GM03348 (cell line): Measurements from ENCODE around the gene CD8B.

ENCODE experiments used
- DNase-seq: peaks from one replicate; pipeline ENCODE4 v3.0.0; 2012; ENCODE audit warnings: low spot score

CD8B gene

DNA sequence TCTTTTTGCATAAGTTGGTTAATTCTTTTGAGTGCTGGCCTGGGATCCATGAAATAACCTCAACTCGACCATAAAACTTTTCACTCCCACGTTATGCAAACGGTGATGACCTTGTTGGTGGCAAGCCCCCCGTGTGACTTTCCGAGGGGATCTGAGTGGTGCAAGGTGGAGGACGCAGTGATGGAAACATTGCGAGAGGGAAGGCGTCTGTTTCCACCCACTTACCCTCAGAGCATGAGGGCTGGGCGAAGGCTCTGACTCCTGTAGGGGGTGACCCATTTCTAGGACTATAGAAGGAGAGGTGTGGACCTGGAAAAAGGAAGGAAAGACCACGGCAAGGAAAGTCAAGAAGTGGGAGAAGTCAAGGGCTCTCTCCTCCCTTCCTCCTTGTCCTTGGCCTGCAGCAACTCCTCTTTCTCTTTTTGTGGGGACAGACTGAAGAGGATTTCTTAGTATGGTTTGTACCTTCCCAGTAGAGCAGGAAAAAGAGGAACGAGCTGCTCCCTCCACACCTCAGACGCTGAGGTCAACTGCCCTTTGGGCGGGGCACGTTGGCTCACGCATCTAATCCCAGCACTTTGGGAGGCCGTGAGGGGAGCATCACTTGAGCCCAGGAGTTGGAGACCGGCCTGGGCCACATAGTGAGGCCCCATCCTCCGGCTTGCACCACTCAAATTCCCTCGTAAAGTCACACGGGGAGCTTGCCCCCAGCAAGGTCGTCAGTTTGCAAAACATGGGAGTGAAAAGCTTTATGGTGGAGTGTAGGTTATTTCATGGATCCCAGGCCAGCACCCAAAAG is 55.4 kb downstream of the CD8B start:
- DNase-seq = no peak

DNA sequence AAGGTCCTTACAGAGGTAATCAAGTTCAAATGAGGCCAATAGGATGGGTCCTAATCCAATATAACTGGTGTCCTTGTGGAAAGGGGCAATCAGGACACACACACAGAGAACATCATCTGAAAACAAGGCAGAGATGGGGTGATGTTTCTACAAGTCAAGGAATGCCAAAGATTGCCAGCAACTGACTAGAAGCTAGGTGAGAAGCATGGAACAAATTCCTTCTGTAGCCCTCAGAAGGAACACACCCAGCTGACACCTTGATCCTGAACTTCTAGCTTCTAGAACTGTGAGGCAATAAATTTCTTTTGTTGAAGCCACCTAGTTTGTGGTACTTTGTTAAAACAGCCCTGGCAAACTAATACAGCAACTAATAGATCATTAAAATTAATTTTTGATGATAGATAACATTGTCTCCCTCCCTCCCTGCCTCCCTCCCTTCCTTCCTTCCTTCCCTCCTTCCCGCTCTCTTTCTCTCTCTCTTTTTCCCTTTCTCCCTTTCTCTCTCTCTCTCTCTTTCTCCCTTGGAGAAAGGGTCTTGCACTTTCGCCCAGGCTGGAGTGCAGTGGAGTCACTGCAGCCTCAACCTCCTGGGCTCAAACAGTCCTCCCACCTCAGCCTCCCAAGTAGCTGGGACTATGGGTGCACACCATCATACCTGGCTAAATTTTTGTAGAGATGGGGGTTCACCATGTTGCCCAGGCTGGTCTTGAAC is 60.7 kb downstream of the CD8B start:
- no peak for DNase-seq

DNA sequence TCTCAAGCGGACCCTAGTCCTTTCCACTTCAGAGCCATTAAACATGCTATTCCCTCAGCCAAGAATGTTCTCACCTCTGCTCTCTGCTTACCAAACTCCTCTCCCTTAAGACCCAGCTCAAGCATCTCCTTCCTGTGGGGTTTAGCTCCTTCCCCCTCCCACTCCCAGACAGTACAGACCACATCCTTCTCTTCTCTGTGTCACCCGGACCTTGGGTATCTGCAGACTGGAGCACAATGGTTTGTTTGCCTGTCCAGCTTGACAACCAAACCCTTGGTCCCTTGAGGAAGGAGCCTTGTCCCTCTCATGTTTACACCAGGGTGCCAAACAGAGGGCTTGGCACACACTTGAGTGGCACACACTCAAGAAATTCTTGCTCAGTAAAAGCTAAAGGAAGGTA is 66.8 kb downstream of the CD8B start:
- DNase-seq = no peak

DNA sequence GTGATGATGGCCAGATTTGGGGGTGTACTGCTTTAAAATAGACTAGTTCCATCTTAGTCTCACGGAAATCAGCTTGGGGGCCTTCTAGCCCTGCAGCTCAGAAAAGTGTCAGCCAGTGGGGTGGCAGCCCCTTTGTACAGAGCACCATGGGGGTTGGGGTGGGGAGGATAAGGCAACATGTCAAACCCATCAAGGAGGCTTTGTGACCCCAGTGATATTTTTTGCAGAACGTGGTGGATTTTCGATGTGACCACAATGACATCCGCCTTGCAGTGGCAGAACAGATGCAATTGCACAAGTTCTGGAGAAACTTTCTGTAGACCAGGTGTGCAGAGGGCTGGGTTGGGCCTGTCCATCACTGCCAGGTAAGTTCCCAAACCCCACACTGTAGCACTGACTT is 67.9 kb downstream of the CD8B start:
- DNase-seq = no peak

DNA sequence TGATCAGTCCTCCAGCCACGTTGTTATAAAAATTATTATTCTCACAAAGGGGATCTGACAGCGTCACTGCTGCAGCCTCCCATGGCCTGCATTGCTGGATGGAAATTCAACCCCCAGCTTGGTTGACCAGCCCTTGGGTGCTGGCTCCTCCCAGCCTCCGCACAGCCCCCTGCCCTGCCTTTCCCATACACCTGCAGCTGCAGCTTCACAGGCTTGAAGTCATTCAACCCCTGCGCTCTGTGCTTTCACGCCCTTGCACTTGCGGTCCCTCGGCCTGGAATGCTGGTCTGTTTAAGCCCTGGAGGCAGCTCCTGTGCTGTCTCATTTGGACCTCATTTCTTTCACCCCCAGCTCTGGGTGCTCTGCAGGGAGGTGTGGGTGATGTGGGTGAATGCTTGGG is 70.1 kb downstream of the CD8B start:
- DNase-seq = no peak

DNA sequence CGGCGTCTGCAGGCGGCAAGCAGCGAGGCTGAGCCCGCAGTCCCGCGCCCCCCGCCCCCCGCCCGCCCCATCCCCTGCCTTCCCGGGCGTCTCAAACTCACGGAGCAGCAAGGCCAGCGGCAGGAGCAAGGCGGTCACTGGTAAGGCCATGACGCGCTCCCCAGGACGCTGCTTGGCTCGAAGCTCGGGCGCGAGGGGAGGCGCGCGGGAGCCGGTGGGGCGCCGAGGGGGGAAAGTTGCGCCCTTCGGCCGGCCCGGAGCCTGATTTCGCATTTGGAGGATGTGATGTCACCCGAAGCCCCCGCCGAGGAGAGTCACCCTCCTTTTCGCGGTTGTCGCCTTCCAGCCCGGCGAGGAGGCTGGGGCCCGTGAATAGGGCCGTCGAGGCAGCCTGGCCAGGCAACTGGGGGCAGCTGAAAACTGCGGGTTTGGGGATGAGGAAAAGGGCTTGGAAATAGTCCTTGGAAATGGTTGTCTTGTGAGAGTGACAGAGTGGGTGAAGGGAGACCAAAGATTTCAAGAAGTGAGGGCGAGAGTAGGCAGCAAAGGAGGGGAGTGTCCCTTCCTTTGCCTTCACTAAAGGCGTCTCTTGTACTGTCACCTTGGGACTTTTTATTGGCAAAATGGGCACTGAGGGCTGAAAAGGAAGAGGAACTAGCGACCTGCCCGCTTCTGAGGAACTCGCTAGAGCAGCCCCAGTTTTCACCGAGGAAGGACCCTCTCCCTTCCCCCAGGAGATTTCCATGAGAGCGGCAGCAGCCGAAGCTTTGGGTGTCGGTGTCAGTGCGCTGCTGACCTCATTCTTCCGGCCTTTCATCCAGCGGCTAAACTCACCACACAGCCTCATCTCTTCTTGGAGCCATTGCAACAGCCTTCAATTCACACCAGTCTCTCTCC is 70.8 kb downstream of the CD8B start, which contains the start of gene CD8A:
CD8A (minus strand) TSS at position 238 of the 897 bp plus-strand sequence; CDS start at position 150, 88 bp downstream.
- peak; percentile 54 for DNase-seq

DNA sequence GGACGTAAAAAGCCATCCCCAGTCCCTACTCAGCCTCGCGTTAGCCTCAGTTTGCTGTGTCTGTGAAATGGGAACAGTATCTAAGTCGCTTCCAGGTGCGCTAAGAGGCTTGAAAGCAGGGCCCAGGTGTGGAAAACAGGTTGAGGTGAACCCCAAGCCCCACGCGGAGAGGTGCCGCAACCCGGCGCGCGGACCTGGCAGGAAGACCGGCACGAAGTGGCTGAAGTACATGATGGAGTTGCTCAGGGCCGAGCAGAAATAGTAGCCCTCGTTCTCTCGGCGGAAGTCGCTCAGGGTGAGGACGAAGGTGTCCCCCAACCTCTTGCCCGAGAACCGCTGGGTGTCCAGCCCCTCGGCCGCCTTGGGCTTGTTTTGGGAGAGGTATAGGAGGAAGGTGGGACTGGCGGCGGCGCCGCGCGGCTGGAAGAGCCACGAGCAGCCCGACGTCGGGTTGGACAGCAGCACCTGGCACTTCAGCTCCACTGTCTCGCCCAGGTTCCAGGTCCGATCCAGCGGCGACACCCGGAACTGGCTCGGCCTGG is 71.5 kb downstream of the CD8B start:
- no peak for DNase-seq

DNA sequence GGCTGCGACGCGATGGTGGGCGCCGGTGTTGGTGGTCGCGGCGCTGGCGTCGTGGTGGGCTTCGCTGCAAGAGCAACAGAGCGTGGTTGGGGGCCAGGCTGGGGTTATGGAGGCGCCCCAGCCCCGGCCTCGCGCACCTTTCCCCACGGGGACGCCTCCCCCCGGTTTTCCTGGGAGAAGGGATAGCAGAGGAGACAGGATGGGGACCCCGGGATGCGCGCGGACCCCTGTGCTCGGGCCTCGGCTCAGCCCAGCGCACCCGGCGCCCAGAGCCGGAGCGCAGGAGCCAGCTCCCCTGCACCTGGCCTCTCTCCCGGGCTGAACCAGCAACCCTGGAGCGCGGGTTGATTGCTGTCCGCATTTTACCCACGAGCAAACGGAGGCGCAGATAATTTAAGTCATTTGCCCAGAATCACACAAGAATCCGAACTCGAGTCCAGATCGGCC is 72.0 kb downstream of the CD8B start:
- no peak for DNase-seq

DNA sequence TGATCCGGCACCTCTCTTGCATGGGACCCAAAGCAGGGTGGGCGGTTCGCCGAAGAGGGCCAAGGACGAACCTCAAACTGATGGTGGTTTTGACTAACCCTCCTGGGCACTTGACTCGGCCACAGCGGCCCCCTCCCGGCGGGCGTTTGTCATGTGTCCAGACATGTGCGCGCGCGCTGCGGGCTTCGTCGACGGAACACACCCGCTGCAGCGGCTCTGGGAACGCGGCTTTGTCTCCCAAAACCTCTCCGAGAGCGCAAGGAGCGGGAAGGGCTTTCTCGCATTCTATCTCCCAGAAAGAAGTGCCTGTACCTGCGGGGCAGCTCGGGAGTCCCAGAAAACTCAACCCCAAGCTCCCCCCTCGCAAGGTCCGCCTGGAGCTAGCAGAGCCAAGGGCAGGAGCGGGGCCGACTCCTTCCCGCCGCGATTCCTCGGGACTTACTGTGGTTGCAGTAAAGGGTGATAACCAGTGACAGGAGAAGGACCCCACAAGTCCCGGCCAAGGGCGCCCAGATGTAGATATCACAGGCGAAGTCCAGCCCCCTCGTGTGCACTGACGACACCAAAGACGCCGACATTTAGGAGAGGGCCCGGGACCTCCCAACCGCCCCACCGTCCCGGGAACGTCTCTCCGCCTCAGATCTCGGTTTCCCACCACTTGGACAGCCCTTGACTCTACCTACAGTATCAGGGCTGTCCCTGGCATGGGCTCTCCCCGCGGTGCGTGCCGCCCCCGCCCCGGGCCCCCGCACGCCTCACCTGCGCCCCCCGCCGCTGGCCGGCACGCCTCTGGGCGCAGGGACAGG is 72.6 kb downstream of the CD8B start:
- DNase-seq = peak; percentile 15

DNA sequence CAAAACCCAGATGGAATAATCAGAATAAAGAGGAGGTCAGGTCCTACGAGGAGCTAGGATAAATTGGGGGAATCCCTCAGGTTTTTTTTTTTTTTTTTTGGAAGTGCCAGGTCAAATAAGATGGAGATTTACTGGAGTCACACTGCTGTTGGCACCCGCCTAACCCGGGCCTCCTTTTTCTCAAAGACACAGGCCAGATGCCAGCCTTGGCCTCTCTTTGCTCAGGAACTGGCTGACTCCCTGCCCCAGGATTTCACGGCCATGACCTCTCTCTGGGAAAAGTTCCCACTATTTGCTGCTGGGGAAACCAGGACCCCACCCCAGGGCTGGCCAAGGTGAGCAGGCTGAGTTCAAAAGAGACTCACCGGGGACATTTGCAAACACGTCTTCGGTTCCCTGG is 73.5 kb downstream of the CD8B start:
- DNase-seq = no peak

DNA sequence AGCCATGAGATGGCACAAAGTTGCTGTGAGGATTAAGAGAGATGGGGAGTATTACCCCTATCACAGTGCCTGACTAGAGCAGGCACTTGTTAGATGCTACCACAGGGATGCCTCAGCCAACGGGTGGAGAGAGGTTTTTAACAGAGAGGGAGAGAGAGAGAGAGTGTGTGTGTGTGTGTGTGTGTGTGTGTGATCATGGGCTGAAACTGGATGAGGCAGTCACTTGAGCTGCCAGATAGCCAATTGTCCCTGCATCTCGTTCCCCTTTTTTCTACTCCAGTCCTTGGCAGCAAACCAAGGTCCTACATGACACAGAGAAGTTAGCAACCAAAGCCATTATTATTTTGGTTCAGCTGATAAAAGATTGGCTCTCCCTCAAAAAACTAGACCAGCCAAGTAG is 74.0 kb downstream of the CD8B start:
- no peak for DNase-seq

DNA sequence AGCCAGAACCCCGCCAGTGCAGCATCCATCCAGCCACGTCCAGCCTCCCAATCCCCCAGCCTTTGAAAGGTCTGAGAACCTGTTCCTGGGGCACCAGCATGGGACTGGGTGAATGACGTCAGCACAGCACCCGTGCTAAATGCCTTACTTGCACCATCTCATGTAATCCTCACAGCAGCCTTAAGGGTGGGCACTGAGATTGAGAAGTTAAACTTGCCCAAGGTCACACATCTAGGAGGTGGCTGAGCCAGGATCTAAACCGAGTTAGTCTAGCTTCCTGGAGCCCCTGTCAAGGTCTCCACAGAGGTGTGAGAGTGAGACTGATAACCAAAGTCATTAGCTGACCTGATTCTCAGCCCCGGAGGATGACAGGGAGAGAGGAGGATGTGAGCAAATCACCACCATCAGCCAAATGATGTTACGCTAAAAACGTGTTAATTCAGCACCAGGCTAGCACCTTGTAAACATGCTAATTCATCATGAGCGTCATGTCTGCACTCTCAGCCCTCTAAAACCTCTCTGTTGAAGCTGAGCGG is 75.6 kb downstream of the CD8B start:
- DNase-seq = no peak

DNA sequence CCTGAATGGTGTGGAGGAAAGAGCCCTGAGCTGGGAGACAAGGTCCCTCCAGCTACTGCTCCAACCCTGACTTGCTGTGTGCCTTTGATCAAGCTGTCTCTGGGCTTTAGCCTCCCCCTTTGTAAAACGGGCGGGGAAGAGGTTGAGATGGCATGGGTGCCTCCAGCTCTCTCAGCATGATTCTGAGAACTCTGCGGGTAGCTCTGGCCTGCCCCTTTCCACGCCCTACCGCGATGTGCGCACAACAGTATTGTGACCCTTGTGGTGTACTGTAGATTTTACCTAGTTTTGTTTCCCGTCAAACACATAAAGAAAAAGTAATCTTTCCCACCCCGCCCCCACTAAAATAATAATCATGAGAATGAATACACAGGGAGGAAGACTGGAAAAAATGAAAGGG is 76.2 kb downstream of the CD8B start:
- no peak for DNase-seq

DNA sequence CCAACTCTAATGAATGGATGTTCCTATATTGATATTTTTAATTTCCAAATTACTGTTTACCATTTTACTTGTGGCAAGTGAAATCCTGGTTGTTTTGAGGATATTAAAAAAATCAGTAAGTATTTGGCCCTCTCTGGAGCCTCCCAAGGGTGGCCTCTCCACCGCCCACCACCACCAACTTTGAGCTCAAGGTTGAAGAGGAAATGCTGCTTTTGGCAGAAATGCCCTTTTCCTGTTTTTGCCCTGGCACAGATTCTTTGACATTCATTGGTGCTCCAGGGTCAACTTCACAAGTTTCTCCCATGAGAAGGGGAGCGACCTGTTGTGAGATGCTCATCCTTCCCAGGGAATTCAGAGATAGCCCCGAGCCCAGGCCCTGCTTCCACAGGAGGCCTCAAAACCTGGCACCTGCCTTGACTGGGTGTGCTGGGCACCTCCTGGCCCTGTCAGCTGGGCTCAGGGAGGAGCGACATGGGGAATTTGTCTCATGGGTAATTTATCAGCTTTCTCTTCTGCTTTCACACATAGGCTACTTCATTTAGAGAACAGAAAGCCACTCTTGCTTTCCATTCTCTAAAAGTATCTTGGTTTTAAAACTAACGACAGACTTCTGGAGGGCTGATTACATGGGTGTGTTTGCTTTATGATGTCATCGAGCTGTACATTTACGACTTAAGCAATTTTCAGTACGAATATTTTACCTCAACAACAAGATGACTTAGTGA is 77.9 kb downstream of the CD8B start:
- no peak for DNase-seq

DNA sequence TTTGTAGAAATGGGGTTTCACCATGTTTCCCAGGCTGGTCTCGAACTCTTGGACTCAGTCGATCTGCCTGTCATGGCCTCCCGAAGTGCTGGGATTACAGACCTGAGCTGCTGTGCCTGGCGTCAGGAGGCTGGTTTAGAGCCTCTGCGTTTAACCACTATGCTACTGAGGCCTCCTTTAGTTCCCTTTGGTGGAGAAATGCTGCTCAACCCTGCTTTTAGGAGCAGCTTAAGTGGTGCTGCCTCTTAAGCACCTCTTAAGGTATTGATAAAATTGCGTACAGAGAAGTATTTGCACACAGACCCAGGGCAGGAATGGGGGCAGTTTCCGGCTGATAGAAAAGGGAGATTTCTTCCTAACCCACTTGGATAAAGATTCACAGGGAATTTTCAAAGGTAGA is 78.9 kb downstream of the CD8B start:
- no peak for DNase-seq

DNA sequence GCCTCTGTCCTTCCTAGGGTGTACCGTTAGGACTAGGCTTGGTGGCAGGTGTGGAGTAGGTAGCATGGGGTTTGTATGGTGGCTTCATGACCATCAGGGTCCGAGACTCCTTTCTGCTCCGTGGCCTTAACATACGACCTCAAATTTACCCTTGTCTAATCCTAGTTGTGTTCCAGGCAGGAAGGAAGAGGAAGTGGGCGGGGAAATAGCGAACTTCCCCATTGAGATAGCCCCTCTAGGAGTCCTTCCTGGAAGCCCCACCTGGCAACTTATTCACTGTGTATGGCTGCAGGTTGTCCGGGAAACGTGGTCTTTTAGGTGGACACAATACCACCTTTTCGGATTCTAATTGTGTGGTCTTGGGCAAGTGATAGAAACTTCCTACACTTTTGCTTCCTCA is 80.3 kb downstream of the CD8B start:
- DNase-seq = no peak

DNA sequence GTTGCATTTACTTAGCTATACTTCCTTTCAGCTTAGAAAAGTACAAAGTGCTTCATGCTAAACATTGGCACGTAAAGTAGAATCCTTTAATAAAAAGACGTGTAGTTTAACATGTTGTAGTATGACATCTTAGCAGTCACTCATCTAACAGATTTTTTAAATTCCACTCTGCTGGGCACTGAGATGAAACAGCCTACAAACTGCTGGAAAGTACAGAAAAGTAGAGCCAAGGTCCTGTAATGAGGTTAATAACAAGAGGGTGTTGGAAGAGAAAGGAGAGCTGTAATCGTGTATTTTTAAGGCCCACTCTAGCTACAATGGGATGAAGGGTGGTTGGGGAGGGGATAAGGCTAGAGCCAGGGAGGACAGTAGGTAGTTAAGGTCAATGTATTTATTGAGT is 81.7 kb downstream of the CD8B start:
- DNase-seq = no peak

DNA sequence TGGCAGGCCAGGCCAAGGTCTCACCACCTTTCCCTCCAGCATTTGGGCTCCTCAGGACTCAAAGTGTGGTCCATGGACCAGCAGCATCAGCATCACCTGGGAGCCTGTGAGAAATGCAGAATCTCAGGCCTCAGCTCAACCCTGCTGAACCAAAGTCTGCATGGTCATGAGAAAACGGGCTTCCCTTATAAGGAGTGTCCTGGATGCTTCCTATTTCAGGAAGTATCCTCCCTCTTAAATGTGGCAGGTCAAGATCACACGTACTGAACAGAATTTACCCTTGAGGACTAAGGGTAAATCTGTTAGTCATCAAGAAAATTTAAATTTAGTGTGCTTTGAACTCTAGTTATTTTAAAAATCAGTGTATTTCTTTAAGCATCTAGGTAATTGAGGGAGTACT is 82.7 kb downstream of the CD8B start:
- DNase-seq = no peak

DNA sequence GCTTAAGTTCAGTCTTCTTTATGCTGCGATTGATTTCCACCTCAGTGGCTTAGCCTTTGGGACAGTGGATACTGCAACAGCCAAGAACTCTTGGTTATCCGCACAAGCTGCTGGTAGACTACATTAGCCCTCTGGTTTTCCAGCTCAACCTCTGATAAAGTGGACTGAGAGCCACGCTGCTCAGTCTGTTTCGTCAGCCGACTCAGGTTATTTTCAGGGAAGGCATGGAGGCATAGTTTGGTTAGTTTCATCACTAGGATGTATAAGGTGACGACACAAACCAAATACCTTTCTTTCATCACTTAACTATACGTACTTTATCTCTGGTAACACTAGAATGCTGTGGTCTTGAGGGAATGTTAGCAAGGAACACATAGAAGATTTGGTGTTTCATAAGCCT is 85.2 kb downstream of the CD8B start:
- no peak for DNase-seq

DNA sequence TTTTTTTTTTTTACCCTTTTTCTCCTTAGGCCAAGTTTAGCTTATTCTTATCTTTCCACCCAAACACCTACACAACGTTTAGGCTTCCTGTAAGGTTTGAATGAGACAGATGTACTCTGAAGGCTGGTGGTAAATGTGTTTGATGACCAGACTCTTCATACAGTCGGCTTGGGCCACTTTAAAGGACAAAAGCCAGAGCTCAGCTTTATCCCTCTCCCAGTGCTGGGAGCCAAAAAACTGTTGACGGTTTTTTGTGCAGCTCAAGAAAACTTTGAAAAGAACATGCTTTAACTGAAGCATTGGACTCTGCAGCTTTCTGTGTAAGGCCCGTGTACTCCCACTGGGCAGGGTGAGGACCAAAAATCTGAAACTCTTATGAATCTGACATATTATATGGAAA is 86.3 kb downstream of the CD8B start:
- DNase-seq = no peak
